GM12872 (cell line): ENCODE data around the gene UBXN6.

Experiments
- CTCF ChIP-seq: IDR thresholded peaks from 3 replicates; pipeline ENCODE4 v1.5.1; 2011; ENCODE audit warnings: low read depth, mild to moderate bottlenecking, low read length, moderate library complexity; ENCODE audit not compliant: insufficient read depth

UBXN6 gene

GRCh38 chr19:4457654-4458395, at the start of gene UBXN6:
UBXN6 (minus strand) TSS chr19:4457794; CDS start chr19:4457697, 97 bp downstream.
- TF ChIP-seq CTCF: no peak

GRCh38 chr19:4507150-4507452, 49.5 kb upstream of the UBXN6 start:
- no peak for TF ChIP-seq CTCF

GRCh38 chr19:4506449-4507149, 49.0 kb upstream of the UBXN6 start:
- no peak for TF ChIP-seq CTCF

- TF ChIP-seq CTCF: no peak
Observed at GRCh38 chr19:4505570-4506448, 48.2 kb upstream of the UBXN6 start.

- no peak for TF ChIP-seq CTCF
Observed at GRCh38 chr19:4504891-4505569, 47.4 kb upstream of the UBXN6 start.

- TF ChIP-seq CTCF: no peak
Observed at GRCh38 chr19:4504297-4504701, 46.7 kb upstream of the UBXN6 start.

GRCh38 chr19:4503825-4504170, 46.2 kb upstream of the UBXN6 start:
- no peak for TF ChIP-seq CTCF
